Raji (cell line): ENCODE results near the gene SEL1L3.

Experiments
- POLR2A ChIP-seq: IDR thresholded peaks from 2 replicates; pipeline ENCODE4 v1.6.1; 2011; ENCODE audit warnings: low read depth, low read length, control low read depth; ENCODE audit not compliant: insufficient read depth

Gene SEL1L3

GRCh38 chr4:25771672-25772071 is 91.1 kb downstream of the SEL1L3 start:
- TF ChIP-seq POLR2A, result no peak

GRCh38 chr4:25770847-25771246 is 91.9 kb downstream of the SEL1L3 start:
- no peak for TF ChIP-seq POLR2A

- no peak for TF ChIP-seq POLR2A
Measured at GRCh38 chr4:25769251-25769650, 93.5 kb downstream of the SEL1L3 start.

DNA sequence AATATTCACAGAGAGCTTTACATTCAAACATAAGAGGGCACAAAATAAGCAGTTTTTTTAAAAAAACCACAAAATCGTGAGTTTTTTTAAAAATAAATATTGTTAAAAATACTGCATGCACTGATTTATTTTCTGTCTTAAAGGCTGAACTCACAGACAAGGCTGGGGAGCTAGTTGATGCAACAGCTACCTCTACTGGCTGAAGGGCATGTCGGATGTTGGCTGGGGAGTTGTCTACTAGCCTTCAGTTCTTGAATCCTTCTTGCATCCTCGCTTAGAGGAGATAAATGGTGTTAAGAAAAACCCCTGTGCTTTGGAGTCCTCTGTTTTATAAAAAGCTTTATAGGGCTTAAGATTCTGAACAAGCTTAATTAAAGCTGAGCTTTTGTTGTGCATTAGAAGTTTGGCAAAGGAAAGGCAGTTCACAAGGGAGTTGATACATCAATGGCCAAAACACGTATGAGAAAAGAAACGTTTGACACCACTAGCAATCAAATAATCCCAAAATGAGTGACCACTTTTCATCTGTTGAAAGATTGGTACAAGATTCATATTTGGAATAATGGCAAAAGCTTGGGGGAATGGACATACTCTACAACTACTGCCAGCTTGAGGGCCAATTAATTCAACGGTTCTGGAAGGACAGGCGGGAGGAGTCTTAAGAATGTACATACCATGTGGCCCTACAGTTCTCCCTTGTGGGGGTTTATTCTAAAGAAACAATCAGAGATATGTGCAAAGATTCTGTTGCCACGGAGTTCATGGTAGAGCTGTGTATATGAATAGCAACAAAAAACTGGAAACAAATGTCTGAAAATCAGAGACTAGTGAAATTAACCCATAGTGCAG is 94.7 kb downstream of the SEL1L3 start:
- no peak for TF ChIP-seq POLR2A

- no peak for TF ChIP-seq POLR2A
Measured at GRCh38 chr4:25760518-25761157, 102.2 kb downstream of the SEL1L3 start.

- no peak for TF ChIP-seq POLR2A
Measured at GRCh38 chr4:25760048-25760447, 102.7 kb downstream of the SEL1L3 start.

GRCh38 chr4:25759101-25759500 is 103.7 kb downstream of the SEL1L3 start:
- TF ChIP-seq POLR2A, result no peak

- no peak for TF ChIP-seq POLR2A
Measured at GRCh38 chr4:25757452-25757851, 105.3 kb downstream of the SEL1L3 start.

GRCh38 chr4:25756503-25756902 is 106.3 kb downstream of the SEL1L3 start:
- no peak for TF ChIP-seq POLR2A

GRCh38 chr4:25755911-25756310 is 106.9 kb downstream of the SEL1L3 start:
- no peak for TF ChIP-seq POLR2A

GRCh38 chr4:25753239-25753638 is 109.5 kb downstream of the SEL1L3 start:
- no peak for TF ChIP-seq POLR2A

GRCh38 chr4:25750874-25751273 is 111.9 kb downstream of the SEL1L3 start:
- TF ChIP-seq POLR2A, result no peak

GRCh38 chr4:25749150-25749794 is 113.5 kb downstream of the SEL1L3 start:
- no peak for TF ChIP-seq POLR2A

DNA sequence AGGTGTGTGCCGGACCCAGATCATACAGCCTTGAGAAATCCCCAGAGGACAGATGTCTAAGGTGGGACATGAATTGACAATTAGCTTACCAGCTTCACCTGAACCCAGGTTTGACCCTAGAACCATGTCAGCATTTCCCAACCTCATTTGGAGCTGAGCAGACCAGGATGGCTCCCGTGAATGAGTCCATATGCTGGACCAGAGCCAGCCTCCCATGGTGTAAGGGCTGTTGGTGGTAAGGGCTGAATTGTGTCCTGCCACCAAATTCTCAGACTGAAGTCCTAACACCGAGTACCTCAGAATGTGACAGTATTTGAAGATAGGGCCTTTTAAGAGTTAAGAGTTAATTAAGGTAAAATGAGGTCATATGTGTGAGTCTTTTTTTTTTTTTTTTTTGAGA is 118.8 kb downstream of the SEL1L3 start:
- no peak for TF ChIP-seq POLR2A

DNA sequence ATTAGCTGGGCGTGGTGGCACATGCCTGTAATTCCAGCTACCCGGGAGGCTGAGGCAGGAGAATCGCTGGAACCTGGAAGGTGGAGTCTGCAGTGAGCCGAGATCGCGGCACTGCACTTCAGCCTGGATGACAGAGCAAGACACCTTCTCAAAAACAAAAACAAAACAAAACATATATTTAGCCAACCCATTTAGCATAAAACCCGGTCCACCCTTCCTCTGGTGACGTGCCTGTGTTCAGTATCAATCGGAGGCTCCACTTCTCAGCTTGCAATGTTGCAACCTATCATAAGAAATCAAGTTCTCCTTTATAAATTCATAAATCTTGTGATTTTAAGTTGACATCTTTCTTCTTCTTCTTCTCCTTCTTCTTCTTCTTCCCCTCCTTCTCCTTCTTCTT is 133.2 kb downstream of the SEL1L3 start:
- no peak for TF ChIP-seq POLR2A

DNA sequence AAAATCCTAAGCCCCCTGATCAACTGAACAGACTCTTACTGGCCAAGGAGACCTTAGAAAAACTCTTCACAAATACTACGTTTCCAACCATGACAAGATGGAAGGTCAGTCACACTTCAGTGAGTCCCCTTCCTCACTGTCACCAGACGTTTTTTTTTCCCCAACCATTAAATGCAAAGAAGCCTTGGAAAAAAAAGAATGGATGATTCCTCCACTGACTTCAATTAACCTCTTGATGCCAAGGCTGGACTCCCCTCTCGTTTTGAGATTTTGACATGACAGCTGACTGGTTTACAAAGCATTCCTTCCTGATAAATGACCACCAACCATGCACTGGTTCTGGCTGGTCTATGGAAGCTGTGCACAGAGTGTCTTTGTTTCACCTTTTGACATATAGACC is 133.9 kb downstream of the SEL1L3 start:
- TF ChIP-seq POLR2A, result no peak
